Activated T-cell treated with anti-CD3 and anti-CD28 coated beads, Interleukin-2, amount 50 U/mL, for 4 hours (primary cell): Measurements from ENCODE around the gene TFDP1. TPM values are rescaled to one million over a fixed set of nuclear protein-coding genes. Genes with fewer than 3 reads are reported as not detected.

Experiments used
- ATAC-seq, 2 donors: fragments of 200-7000 bp; cut with Tn5 transposase; one replicate each; pipeline ENCODE4 v1.10.0; 2021
- DNase-seq: peaks from one replicate; pipeline ENCODE4 v3.0.0-alpha.2; 2020
- H3K27me3 Mint-ChIP-seq: one replicate; pipeline ENCODE4 v1.8.0; 2021; ENCODE audit warnings: low read depth, mixed read lengths
- H3K36me3 Mint-ChIP-seq: one replicate; pipeline ENCODE4 v1.8.0; 2022; ENCODE audit warnings: mixed read lengths; ENCODE audit not compliant: insufficient read depth
- H3K4me1 Mint-ChIP-seq: one replicate; pipeline ENCODE4 v1.8.0; 2021; ENCODE audit warnings: low read depth, mixed read lengths
- H3K4me3 Mint-ChIP-seq: one replicate; pipeline ENCODE4 v1.8.0; 2021; ENCODE audit warnings: mild to moderate bottlenecking, moderate library complexity, mixed read lengths
- H3K9me3 Mint-ChIP-seq: one replicate; pipeline ENCODE4 v1.8.0; 2021; ENCODE audit warnings: mixed read lengths
- total RNA-seq, 3 donors: library from RNA; stranded (reverse); gene quantifications; one replicate each; pipeline ENCODE4 v1.2.1, GENCODE V29; 2021

TFDP1 gene
- total RNA-seq, 3 donors from 2014 or later, result 147 to 200 (median 172) TPM

DNA sequence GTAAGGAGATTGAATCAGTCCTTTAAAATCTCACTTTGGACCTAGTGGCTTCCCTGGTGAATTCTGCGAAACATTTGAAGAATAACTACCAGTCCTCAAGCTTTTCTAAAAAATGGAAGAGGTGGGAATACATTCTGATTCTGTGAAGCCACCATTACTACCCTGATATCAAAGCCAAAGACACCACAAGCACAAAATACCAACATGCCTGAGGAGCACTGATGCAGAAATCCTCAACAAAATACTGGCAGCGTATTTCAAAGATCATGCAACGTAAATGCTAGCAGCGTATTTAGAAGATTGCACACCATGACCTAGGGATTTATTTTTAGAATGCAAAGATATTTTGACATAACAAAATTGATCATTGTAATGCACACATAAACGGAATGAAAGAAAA lies 59.0 kb downstream of the TFDP1 start:
- Mint-ChIP-seq H3K27me3 (no peaks in the 10 kb centered on the region), H3K4me1 (peaks cover 18% of the 10 kb centered on the region), H3K36me3 (peaks cover 29% of the 10 kb centered on the region), H3K4me3 (no peak overlapping the region), H3K9me3 (peaks cover 3% of the 10 kb centered on the region)
- DNase-seq (no peak), ATAC-seq (no peak)

DNA sequence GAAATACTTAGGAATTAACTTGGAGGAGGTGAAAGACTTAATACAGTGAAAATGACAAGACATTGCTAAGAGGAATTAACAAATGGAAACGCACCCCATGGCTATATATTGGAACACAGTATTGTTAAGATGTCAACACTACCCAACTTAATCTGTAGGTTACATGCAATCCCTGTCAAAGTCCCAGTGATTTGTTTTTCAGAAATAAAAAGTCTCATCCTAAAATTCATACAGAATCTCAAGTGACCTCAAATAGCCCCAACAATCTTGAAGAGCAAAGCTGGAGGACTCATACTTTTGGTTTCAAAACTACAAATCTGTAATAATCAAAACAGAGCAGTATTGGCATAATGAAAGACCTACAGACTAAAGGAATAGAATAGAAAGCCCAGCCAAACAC lies 60.2 kb downstream of the TFDP1 start:
- Mint-ChIP-seq H3K27me3 (no peaks in the 10 kb centered on the region), H3K36me3 (peaks cover 22% of the 10 kb centered on the region), H3K4me1 (peaks cover 18% of the 10 kb centered on the region), H3K9me3 (peaks cover 3% of the 10 kb centered on the region), H3K4me3 (no peak overlapping the region)
- ATAC-seq, result no peak
- DNase-seq, result no peak

DNA sequence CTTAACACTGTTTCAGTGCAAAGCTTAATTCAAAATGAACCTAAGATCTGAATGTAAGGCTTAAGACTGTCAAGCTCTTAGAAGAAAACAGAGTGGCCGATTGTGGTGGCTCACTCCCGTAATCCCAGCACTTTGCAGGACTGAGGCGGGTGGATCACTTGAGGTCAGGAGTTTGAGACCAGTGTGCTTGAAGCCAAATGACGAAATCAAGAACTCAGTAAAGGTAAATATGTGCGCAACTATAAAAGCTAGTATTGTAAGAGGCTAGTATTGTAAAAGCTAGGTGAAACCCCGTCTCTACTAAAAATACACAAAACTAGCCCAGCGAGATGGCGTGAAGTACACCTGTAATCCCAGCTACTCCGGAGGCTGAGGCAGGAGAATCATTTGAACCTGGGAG lies 60.8 kb downstream of the TFDP1 start:
- Mint-ChIP-seq H3K9me3 (peaks cover 3% of the 10 kb centered on the region), H3K4me3 (no peak overlapping the region), H3K27me3 (no peaks in the 10 kb centered on the region), H3K36me3 (peaks cover 17% of the 10 kb centered on the region), H3K4me1 (peaks cover 18% of the 10 kb centered on the region)
- no peak for DNase-seq
- no peak for ATAC-seq

DNA sequence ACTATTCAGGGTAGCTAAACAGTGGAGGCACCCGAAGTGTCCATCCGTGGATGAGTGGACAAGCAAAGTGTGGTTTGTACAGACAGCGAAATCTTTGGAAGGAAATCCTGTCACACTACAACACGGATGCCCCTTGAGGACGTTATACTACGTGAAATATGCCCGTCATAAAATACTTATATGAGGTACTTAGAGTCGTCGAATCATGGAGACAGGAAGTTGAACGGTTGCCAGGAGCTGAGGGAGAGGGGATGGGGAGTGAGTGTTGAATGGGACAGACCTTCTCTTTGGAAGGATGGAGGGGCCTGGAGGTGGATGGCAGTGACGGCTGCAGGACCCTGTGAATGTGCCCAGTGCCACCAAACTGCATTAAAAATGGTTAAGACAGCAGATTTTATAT lies 61.8 kb downstream of the TFDP1 start:
- Mint-ChIP-seq H3K36me3 (peaks cover 9% of the 10 kb centered on the region), H3K9me3 (peaks cover 3% of the 10 kb centered on the region), H3K27me3 (no peaks in the 10 kb centered on the region), H3K4me1 (peaks cover 18% of the 10 kb centered on the region), H3K4me3 (no peak overlapping the region)
- ATAC-seq, result no peak
- no peak for DNase-seq

DNA sequence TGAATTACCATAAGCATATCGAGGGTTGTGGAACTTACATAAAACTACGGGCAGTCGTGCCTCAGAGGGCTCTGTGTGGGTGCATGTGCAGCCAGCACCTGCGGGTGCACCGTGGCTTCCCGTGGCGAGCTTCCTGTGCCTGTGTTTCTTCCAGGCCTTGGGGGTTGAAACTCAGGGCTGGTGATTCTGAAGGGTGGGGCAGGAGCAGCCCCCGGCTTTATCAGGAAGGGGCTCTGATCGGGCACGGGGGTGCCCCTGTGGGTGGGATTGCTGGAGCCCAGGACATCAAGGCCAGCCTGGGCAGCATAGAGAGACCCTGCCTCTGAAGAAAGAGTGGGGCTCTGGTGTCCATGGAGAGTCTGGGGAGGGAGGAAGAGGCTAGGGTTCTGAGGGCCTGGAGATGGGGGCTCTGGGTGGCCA lies 62.4 kb downstream of the TFDP1 start:
- DNase-seq (no peak), ATAC-seq (peak in 1 of 2 donors; percentile 32)
- Mint-ChIP-seq H3K27me3 (no peaks in the 10 kb centered on the region), H3K9me3 (peaks cover 3% of the 10 kb centered on the region), H3K4me3 (no peak overlapping the region), H3K4me1 (peaks cover 18% of the 10 kb centered on the region), H3K36me3 (peaks cover 6% of the 10 kb centered on the region)

DNA sequence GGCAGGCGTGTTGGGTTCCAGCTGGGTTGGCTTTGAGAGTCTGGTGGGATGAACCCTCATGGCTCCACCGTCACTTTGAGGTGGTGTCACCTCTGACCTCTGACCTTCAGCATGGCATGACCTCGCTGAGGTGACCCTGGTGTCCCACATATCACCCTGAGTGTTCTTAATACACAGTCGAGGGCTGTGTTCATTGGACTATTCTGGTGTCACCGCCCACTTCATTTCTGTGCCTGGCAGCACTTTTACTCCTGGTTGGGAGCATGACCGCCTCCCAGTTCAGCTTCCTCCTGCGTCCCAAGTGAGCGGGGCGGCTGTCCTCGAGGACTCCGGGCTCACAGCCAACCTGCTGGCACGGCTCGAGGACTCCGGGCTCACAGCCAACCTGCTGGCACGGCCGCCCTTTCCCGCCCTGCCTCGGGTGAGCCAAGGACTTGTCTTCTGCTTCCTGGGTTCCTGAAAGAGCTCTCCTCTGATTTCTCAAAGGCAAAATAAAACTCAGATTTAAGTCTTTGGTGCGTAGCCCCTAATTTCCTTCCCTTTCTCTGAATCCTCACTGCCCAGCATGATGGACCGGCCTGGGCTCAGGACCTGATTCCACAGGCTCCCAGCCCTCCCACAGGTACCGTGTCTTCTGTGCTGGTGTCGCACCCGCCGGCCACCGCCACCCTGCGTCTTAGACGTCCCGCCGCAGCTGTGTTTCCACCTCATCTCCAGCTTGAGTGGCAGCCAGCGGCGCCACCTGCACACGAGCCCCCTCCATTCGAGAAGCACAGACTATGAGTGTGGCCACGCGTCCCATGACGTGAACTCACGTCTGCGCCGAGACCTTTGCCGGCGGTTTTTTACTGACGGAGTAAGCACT lies 63.0 kb downstream of the TFDP1 start:
- H3K9me3 Mint-ChIP-seq, result peaks cover under 1% of the 10 kb centered on the region
- H3K4me3 Mint-ChIP-seq, result no peak overlapping the region
- no peaks in the 10 kb centered on the region for H3K27me3 Mint-ChIP-seq
- DNase-seq, result no peak
- H3K4me1 Mint-ChIP-seq, result peaks cover 18% of the 10 kb centered on the region
- H3K36me3 Mint-ChIP-seq, result peaks cover 1% of the 10 kb centered on the region
- no peak for ATAC-seq

DNA sequence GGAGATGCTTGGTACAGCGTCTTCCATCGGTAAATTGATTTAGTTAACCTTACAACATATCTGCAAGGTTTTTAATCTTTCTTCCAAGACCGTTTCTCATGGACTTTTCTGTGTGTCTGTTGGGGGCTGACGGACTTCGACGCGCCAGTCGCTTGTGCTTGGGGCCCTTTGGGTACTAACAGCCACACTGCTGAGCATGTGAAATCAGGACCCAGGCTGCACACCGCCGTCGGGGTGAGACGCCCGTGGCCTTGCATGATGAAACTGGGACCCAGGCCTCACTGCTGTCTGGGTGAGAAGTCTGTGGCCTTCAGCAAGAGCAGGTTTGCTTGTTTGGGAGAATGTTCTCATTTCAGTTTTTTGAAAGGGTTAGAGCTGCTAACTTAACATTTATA lies 63.7 kb downstream of the TFDP1 start:
- H3K9me3 Mint-ChIP-seq, result no peaks in the 10 kb centered on the region
- peaks cover 18% of the 10 kb centered on the region for H3K4me1 Mint-ChIP-seq
- no peak for ATAC-seq

DNA sequence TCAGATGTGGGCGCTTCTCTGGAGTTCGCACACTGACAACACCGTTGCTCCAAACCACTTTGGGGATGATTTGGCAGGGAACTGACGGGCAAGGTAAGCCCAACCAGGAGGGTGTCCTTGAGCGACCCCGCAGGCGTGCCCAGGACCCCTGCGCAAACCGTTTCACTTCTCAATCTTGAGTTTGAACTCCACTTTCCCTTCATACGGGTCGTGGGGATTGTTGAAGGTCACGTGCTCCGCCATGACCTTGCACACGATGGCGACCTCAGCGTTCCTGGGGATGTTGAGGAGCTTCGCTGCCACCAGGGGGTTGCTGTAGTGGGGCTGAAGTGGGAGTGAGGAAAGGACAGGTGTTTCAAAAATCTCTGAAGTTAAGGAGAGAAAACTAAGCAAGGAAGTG lies 64.7 kb downstream of the TFDP1 start:
- no peak for DNase-seq

More for the DNA sequence above, 63.7 kb downstream of the TFDP1 start:
- Mint-ChIP-seq H3K36me3 (no peaks in the 10 kb centered on the region), H3K4me3 (no peak overlapping the region), H3K27me3 (no peaks in the 10 kb centered on the region)
- no peak for DNase-seq

DNA sequence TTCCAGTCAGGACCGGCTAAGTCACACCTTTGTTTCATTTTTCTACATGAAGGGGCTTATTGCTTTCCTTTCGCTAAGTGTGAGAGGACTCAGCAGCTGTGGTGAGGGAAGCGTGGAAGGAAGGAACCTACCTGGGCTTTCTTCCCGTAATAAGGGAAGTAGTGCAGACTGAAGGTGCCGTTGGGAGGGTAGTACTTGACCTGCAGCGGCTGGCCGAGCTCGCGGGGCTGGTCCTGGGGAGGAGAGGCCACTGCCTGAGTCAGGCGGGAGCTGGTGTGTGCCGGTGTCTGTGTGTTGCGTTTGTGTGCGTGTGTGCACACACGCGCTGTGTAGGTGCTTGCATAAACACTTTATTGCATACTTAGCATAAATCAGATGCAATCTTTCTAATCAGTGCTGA lies 65.7 kb downstream of the TFDP1 start:
- Mint-ChIP-seq H3K36me3 (no peaks in the 10 kb centered on the region), H3K9me3 (no peaks in the 10 kb centered on the region), H3K27me3 (no peaks in the 10 kb centered on the region), H3K4me3 (no peak overlapping the region), H3K4me1 (peaks cover 25% of the 10 kb centered on the region)
- ATAC-seq (no peak), DNase-seq (no peak)

More for the DNA sequence above, 64.7 kb downstream of the TFDP1 start:
- no peaks in the 10 kb centered on the region for H3K36me3 Mint-ChIP-seq
- H3K27me3 Mint-ChIP-seq, result no peaks in the 10 kb centered on the region
- no peak overlapping the region for H3K4me3 Mint-ChIP-seq
- no peaks in the 10 kb centered on the region for H3K9me3 Mint-ChIP-seq
- peaks cover 25% of the 10 kb centered on the region for H3K4me1 Mint-ChIP-seq
- ATAC-seq, result no peak

DNA sequence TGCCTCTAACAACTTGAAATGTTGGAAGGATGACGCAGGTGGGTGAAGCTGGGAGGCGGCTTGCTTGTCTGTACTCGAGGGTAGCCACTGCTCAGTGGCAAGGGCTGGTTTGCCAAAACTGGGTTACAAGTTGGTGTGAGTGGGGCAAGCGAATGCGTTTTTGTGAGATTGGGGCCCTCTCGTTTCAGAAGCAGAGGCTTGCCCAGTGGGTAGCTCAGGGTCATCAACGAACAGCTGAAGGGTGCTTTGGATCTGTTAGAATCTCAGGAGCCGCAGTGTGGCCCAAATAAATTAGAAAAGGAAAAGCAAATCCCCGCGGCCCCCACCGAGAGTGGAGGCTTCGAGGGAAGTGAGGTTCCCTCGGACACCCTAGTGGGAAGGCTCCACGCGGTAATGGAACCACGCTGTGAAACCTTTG lies 66.2 kb downstream of the TFDP1 start:
- H3K4me1 Mint-ChIP-seq, result peaks cover 25% of the 10 kb centered on the region
- DNase-seq, result no peak
- ATAC-seq, result no peak
- no peaks in the 10 kb centered on the region for H3K9me3 Mint-ChIP-seq
- no peaks in the 10 kb centered on the region for H3K27me3 Mint-ChIP-seq
- no peaks in the 10 kb centered on the region for H3K36me3 Mint-ChIP-seq
- H3K4me3 Mint-ChIP-seq, result no peak overlapping the region

DNA sequence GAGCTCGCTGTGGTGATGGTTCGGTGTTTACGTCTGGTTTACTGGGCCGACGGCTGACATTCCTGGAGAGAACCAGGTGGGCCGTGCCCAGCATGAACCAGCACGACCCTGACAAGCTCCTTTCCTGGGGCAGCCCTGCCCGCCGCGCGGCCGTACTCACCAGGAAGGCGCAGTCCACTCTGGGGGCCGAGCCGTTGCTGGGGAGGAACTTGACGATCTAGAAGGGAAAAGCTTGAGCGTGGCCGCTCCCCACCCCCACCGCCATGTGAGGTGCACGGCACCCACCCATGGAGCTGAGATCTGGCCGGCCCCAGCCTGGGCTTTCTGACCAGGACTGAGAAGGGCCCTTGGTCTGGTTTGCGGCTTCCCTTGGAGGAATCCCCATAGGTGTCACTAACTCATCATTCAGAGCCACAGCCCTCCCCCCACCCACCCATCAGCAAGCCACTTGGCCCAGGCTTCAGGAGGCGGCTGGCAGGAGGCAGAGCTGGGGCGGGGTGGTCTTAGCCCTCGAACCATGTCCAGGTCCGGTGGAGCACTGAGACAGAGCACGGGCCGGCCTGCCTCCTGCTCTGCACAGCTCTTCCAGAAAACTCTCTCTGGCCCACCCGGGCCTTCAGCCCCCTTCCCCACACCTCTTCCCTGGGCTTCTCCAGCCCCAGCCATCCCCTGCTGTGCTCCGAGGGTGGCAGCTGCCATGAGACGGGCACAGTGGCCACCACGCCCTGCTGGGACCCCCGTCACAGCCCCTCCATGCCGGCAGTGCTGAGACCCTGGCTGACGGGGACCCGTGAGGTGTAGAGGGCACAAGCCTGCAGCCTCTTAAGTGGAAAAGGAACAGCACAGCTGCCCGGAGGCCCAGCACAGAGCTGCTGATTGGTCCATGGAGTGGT lies 67.2 kb downstream of the TFDP1 start:
- Mint-ChIP-seq H3K36me3 (no peaks in the 10 kb centered on the region), H3K4me3 (no peak overlapping the region), H3K4me1 (peaks cover 16% of the 10 kb centered on the region), H3K27me3 (no peaks in the 10 kb centered on the region), H3K9me3 (no peaks in the 10 kb centered on the region)
- ATAC-seq (no peak), DNase-seq (no peak)

DNA sequence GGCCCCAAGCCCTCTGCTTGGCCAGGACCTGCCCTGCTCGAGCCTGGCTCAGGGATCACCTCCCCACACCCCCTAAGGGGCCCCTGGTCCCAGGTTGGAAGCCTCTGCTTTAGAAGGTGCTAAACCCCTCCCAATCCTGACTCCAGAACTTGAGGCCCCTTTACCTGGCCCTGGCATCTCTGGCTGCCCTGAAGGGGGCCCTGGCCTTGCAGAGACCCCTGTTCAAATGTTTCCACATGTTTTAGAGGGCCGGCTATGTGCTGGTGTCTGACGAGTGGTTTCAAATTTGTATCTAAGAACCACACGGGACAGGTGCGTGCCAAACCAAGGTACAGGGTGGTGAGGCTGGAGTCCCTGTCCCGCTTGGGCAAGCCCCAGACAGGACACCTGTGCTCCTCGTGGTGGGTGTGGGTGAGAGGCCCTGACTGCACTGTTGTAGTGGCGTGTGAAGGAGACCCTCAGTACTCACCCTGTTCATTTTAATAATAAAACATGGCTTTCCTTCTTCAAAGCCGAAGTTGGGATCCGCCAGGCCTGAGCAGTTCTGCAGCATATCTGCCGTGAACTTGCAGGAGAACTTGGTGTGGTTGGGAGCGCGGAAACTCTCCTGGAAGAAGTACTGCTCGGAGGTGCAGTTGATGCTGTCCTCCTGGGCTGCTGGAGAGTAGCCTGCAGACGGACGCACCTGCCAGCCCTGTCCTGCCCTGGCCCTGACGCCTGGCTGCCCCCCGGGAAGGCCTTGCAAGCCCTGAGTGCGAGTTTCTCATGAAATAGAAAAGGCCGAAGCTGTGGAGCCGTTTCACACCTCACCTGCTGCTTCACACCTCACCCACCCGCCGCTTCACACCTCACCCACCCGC lies 68.1 kb downstream of the TFDP1 start:
- H3K36me3 Mint-ChIP-seq, result no peaks in the 10 kb centered on the region
- no peak overlapping the region for H3K4me3 Mint-ChIP-seq
- no peaks in the 10 kb centered on the region for H3K27me3 Mint-ChIP-seq
- no peaks in the 10 kb centered on the region for H3K9me3 Mint-ChIP-seq
- ATAC-seq, result no peak
- DNase-seq, result no peak
- H3K4me1 Mint-ChIP-seq, result peaks cover 11% of the 10 kb centered on the region

DNA sequence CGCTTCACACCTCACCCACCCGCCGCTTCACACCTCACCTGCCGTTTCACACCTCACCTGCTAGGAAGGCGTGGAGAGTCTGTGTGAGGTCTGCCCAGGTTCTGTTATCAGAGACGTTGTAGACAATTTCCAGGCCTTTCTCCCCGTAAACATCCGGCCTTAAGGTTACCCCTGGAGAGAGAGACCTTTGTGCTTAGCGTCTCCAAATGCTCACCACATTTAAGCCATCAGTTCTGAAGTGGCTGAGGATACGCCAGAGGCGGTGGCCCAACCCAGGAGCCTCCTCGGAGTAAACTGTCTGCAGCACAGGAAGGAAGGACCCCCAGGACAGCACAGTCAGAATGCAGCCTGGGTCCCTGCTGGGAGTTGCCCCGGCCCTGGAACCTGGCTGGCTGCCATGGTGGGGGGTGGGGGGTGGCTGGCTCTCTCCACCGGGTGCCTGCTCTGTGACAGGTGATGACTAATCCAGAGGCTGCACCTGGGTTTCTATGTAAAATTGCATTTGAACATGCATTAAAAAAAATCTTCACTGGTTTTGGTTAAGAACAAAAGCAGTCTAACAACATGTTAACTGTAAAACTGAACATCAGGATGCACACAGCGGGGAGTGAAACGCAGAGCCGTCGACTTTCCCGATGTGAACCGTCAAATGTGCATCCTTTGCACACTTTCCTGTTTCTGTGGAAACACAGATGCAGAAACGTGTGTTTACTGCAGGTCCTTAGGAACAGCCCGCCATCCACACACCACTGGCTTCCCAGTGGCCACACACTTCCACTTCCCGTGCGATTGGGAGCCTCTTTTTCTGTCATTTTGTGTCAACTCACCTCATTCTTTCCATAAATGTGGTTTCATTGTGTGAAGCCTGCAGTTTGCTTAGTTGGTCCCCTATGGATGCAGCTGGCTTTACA lies 69.0 kb downstream of the TFDP1 start:
- ATAC-seq (peak in 1 of 2 donors; percentile 47), DNase-seq (no peak)
- H3K9me3 Mint-ChIP-seq, result no peaks in the 10 kb centered on the region
- H3K4me1 Mint-ChIP-seq, result peaks cover 7% of the 10 kb centered on the region
- no peaks in the 10 kb centered on the region for H3K27me3 Mint-ChIP-seq
- H3K36me3 Mint-ChIP-seq, result no peaks in the 10 kb centered on the region
- no peak overlapping the region for H3K4me3 Mint-ChIP-seq
